K562 (cell line): ENCODE results near the gene G6PC1. TPM values are rescaled to one million over a fixed set of nuclear protein-coding genes. Genes with fewer than 3 reads are reported as not detected.

Experiments used
- ATAC-seq: fragments of 200-7000 bp; cut with Tn5 transposase; 3 replicates; pipeline ENCODE4 v1.9.1; 2020; ENCODE audit warnings: moderate library complexity
- BruUV-seq: library from RNA; stranded (reverse); fragments of 400-500 nt; replicated peaks from 2 replicates; lab custom pipeline; 2021; lab: Mats Ljungman, UMichigan
- CTCF ChIA-PET: fragments of 300-600 bp; formaldehyde crosslinking; extraction: SDS; loops from one replicate; lab custom pipeline; 2021; ENCODE audit warnings: low intra/inter-chr PET ratio; lab: Yijun Ruan, JAX
- POLR2A ChIA-PET: fragments of 300-600, 350-650 bp; sonication (Branson Sonifier 250); formaldehyde crosslinking; extraction: SDS; loops from one replicate; lab custom pipeline; 2021; ENCODE audit warnings: antibody characterized with exemption, inconsistent platforms; lab: Yijun Ruan, JAX
- DNase-seq, 4 experiments: peaks; one replicate each; pipeline versions ENCODE4 v3.0.0 to v3.0.0-alpha.2; 2011 to 2018; ENCODE audit warnings: low spot score in 3 of 4, mixed read lengths in 3 of 4; ENCODE audit errors: extremely low read depth in 1 of 4
- FAIRE-seq: peaks from 2 replicates; lab custom pipeline; 2011; peaks lifted over from hg19 to GRCh38; lab: Jason Lieb, UNC
- H2AFZ ChIP-seq: 2 replicates; pipeline ENCODE4 v1.6.0; 2011; ENCODE audit warnings: low read depth, low read length, control low read depth, inconsistent platforms
- H3K27ac ChIP-seq: fragments of 200-600 bp; 3 replicates; pipeline ENCODE4 v1.8.0; 2011; ENCODE audit warnings: low read depth, mild to moderate bottlenecking, control low read depth, inconsistent platforms, low read length, moderate library complexity, mixed read lengths; ENCODE audit errors: extremely low read depth
- H3K27me3 ChIP-seq, 2 experiments: fragments of 300-600 bp in 1 of 2; 2 replicates in 1 of 2; 3 replicates in 1 of 2; pipeline versions ENCODE4 v1.6.0 to v1.8.0; 2011; ENCODE audit warnings: inconsistent platforms in 2 of 2, low read length in 2 of 2, mild to moderate bottlenecking in 1 of 2, mixed read lengths in 1 of 2, moderate library complexity in 1 of 2; ENCODE audit not compliant: control insufficient read depth in 2 of 2, insufficient read depth in 2 of 2
- H3K36me3 ChIP-seq: fragments of 300-600 bp; 3 replicates; pipeline ENCODE4 v1.8.0; 2011; ENCODE audit warnings: mild to moderate bottlenecking, low read length, inconsistent platforms; ENCODE audit not compliant: control insufficient read depth, insufficient read depth
- H3K4me1 ChIP-seq, 2 experiments: fragments of 200-600 bp in 1 of 2; replicated peaks in 1 of 2; 2 replicates in 1 of 2; 3 replicates in 1 of 2; pipeline versions ENCODE4 v1.5.1 to v1.8.0; 2011; ENCODE audit warnings: inconsistent platforms in 2 of 2, low read length in 2 of 2, mild to moderate bottlenecking in 1 of 2, mixed read lengths in 1 of 2, moderate library complexity in 1 of 2; ENCODE audit not compliant: control insufficient read depth in 2 of 2, insufficient read depth in 2 of 2
- H3K4me2 ChIP-seq: 2 replicates; pipeline ENCODE4 v1.6.1; 2011; ENCODE audit warnings: low read length, control low read depth, inconsistent platforms, mixed read lengths; ENCODE audit not compliant: insufficient read depth
- H3K4me3 ChIP-seq: fragments of 200-600 bp; sonication (generic), shearing (Covaris generic); 2 replicates; pipeline ENCODE4 v1.5.1; 2016; ENCODE audit warnings: control low read depth, inconsistent platforms
- H3K79me2 ChIP-seq: fragments of 200-600 bp; 3 replicates; pipeline ENCODE4 v1.8.0; 2011; ENCODE audit warnings: low read length, inconsistent platforms; ENCODE audit not compliant: control insufficient read depth, insufficient read depth
- H3K9ac ChIP-seq, 2 experiments: 2 replicates each; pipeline versions ENCODE4 v1.6.0 to v1.6.1; 2011; ENCODE audit warnings: low read depth in 2 of 2, low read length in 2 of 2, control low read depth in 1 of 2, inconsistent platforms in 1 of 2, mild to moderate bottlenecking in 1 of 2, mixed read lengths in 1 of 2; ENCODE audit not compliant: insufficient read depth in 1 of 2
- H3K9me1 ChIP-seq: one replicate; pipeline ENCODE4 v1.6.0; 2011; ENCODE audit warnings: inconsistent platforms, mild to moderate bottlenecking, low read length, moderate library complexity; ENCODE audit not compliant: control insufficient read depth, insufficient read depth
- H3K9me3 ChIP-seq: replicated peaks from 2 replicates; pipeline ENCODE4 v1.5.1; 2011; ENCODE audit warnings: low read depth, low read length, inconsistent platforms; ENCODE audit not compliant: control insufficient read depth, insufficient read depth
- H4K20me1 ChIP-seq: replicated peaks from 2 replicates; pipeline ENCODE4 v1.6.1; 2011; ENCODE audit warnings: low read length, inconsistent platforms, mixed read lengths; ENCODE audit not compliant: control insufficient read depth, insufficient read depth
- ZNF318 ChIP-seq, 2 experiments: fragments of 450-650 bp; IDR thresholded peaks; 2 replicates each; pipeline ENCODE4 v1.6.1; 2016; ENCODE audit warnings: mild to moderate bottlenecking in 2 of 2, borderline replicate concordance in 1 of 2, low read depth in 1 of 2, moderate library complexity in 1 of 2
- WGBS: fragments of 100-300 bp; shearing (Covaris generic); methylation state at CpG from one replicate; pipeline ENCODE4 v1.1.6; 2016; ENCODE audit warnings: low coverage, mixed read lengths; ENCODE audit not compliant: insufficient coverage; ENCODE audit errors: missing lambda C conversion rate; 5-methylcytosine and 5-hydroxymethylcytosine counted together
- in situ Hi-C: fragments of 300-500 bp; cut with MboI; formaldehyde crosslinking; loops from 4 replicates; pipeline ENCODE4 v1.15.0; 2018; ENCODE audit warnings: inconsistent platforms, mixed read lengths
- intact Hi-C: fragments of 100-400 bp; cut with micrococcal nuclease; formaldehyde crosslinking; loops from 2 replicates; pipeline ENCODE4 v1.14.2; 2022
- polyA plus RNA-seq, 8 experiments: library from polyadenylated mRNA; depleted of rRNA in 4 of 8; stranded (reverse) in 5 of 8; unstranded in 3 of 8; fragments of >200 nt; fragmentation: Nextera tagmentation in 2 of 8; fragmentation: Illumina TruSeq in 1 of 8; extraction: Ambion mirVana in 2 of 8; extraction: Trizol in 1 of 8; gene quantifications; 2 replicates each; pipeline versions ENCODE4 v1.2.1 to v1.2.3, GENCODE V29; 2011 to 2014; ENCODE audit warnings: inconsistent platforms in 1 of 8, missing spikeins in 1 of 8
- total RNA-seq, 7 experiments: library from RNA; depleted of rRNA in 6 of 7; stranded (reverse); fragments of >200 nt in 6 of 7; fragmentation: Illumina TruSeq in 2 of 7; extraction: Trizol in 2 of 7; gene quantifications; 2 replicates each; pipeline versions ENCODE4 v1.2.1 to v1.2.3, GENCODE V29; 2011 to 2021; ENCODE audit warnings: low replicate concordance in 1 of 7
- TF ChIP-seq, protein P1 (sequence below): sonication (generic); formaldehyde crosslinking; IDR thresholded peaks from 2 replicates; pipeline ENCODE4 v1.8.0; 2023; ENCODE audit warnings: missing genetic modification reagents, mild to moderate bottlenecking, borderline replicate concordance

G6PC1 gene
- total and polyA plus RNA-seq, 9 of the 15 experiments (the other 6 are each of a cell fraction or from before 2014, with no cell fraction given), result not detected

DNA sequence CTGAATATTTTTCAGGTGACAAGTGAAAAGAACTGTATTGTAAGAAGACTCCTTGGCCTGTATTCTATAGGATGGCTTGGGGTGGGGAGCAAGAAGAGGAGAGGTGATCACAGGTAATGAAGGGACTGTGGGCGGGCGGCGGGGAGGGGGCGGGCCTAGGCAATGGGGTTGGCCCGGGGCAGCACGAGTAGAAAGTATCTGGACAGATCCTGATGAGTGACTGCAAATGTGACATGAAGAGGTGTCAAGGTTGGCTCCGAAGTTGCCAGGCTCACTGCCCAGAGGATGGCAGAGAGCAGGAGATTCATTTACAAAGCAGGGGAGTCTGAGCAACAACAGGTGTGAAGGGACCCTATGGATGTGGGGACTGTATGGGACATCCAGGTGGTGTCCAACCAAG, 10.8 kb upstream of the G6PC1 start:
- no peak overlapping the region for H3K4me3 ChIP-seq
- H3K79me2 ChIP-seq, result no peaks in the 10 kb centered on the region
- no peak overlapping the region for H3K9ac ChIP-seq
- TF ChIP-seq, protein P1, sequence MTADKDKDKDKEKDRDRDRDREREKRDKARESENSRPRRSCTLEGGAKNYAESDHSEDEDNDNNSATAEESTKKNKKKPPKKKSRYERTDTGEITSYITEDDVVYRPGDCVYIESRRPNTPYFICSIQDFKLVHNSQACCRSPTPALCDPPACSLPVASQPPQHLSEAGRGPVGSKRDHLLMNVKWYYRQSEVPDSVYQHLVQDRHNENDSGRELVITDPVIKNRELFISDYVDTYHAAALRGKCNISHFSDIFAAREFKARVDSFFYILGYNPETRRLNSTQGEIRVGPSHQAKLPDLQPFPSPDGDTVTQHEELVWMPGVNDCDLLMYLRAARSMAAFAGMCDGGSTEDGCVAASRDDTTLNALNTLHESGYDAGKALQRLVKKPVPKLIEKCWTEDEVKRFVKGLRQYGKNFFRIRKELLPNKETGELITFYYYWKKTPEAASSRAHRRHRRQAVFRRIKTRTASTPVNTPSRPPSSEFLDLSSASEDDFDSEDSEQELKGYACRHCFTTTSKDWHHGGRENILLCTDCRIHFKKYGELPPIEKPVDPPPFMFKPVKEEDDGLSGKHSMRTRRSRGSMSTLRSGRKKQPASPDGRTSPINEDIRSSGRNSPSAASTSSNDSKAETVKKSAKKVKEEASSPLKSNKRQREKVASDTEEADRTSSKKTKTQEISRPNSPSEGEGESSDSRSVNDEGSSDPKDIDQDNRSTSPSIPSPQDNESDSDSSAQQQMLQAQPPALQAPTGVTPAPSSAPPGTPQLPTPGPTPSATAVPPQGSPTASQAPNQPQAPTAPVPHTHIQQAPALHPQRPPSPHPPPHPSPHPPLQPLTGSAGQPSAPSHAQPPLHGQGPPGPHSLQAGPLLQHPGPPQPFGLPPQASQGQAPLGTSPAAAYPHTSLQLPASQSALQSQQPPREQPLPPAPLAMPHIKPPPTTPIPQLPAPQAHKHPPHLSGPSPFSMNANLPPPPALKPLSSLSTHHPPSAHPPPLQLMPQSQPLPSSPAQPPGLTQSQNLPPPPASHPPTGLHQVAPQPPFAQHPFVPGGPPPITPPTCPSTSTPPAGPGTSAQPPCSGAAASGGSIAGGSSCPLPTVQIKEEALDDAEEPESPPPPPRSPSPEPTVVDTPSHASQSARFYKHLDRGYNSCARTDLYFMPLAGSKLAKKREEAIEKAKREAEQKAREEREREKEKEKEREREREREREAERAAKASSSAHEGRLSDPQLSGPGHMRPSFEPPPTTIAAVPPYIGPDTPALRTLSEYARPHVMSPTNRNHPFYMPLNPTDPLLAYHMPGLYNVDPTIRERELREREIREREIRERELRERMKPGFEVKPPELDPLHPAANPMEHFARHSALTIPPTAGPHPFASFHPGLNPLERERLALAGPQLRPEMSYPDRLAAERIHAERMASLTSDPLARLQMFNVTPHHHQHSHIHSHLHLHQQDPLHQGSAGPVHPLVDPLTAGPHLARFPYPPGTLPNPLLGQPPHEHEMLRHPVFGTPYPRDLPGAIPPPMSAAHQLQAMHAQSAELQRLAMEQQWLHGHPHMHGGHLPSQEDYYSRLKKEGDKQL, result no peak
- TF ChIP-seq ZNF318 (IDR thresholded peaks at IDR 0.05; ENCODE audit: borderline replicate concordance in 1 of 2, low read depth in 1 of 2), result no peak
- ATAC-seq (no peak), DNase-seq (no peak), FAIRE-seq (no peak)
- in situ Hi-C loops, result no loop called here
- intact Hi-C loops, result no loop called here
- H3K4me2 ChIP-seq, result no peak overlapping the region
- H3K9me3 ChIP-seq, result no peaks in the 10 kb centered on the region
- no peaks in the 10 kb centered on the region for H3K27me3 ChIP-seq
- ChIA-PET POLR2A (interaction anchor here (0.6 kb wide), 1 partner anchor 593 kb away, joined by 3 read pairs; no protein-coding TSS in a partner anchor), CTCF (no interaction called here)
- no peaks in the 10 kb centered on the region; a peak in 1 of 5 replicates for H3K4me1 ChIP-seq
- 67% methylated on average over 3 of the region's 7 CpGs for WGBS
- no TSS peak for BruUV-seq
- H4K20me1 ChIP-seq, result no peaks in the 10 kb centered on the region
- no peak overlapping the region for H3K27ac ChIP-seq
- H3K9me1 ChIP-seq, result no peaks in the 10 kb centered on the region
- H2AFZ ChIP-seq, result no peak overlapping the region
- no peaks in the 10 kb centered on the region for H3K36me3 ChIP-seq
